Smooth muscle cell (in vitro differentiated cells): ENCODE results near the gene CENPP. TPM values are rescaled to one million over a fixed set of nuclear protein-coding genes. Genes with fewer than 3 reads are reported as not detected.

ENCODE experiments used
- DNase-seq: peaks from one replicate; lab custom pipeline; 2025; ENCODE audit not compliant: unreplicated experiment; lab: John Stamatoyannopoulos, UW
- H2AFZ ChIP-seq: fragments of 200-600 bp; sonication (generic); 2 replicates; pipeline ENCODE4 v1.6.0; 2016; ENCODE audit warnings: antibody characterized with exemption, low read depth, mild to moderate bottlenecking
- H3F3A ChIP-seq: fragments of 200-600 bp; sonication (generic); 2 replicates; pipeline ENCODE4 v1.6.0; 2017; ENCODE audit warnings: antibody characterized with exemption, low read depth
- H3K27ac ChIP-seq: fragments of 200-600 bp; sonication (generic); 2 replicates; pipeline ENCODE4 v1.5.1; 2016; ENCODE audit warnings: low read depth, mild to moderate bottlenecking
- H3K27me3 ChIP-seq: fragments of 200-600 bp; sonication (generic); 2 replicates; pipeline ENCODE4 v1.6.1; 2016; ENCODE audit warnings: low read depth, mild to moderate bottlenecking
- H3K36me3 ChIP-seq: fragments of 200-600 bp; sonication (generic); 2 replicates; pipeline ENCODE4 v1.5.1; 2016; ENCODE audit warnings: low read depth
- H3K4me1 ChIP-seq: fragments of 200-600 bp; sonication (generic); 2 replicates; pipeline ENCODE4 v1.5.1; 2016; ENCODE audit warnings: low read depth
- H3K4me2 ChIP-seq: fragments of 200-600 bp; sonication (generic); 2 replicates; pipeline ENCODE4 v1.6.0; 2016; ENCODE audit warnings: mild to moderate bottlenecking
- H3K4me3 ChIP-seq: fragments of 200-600 bp; sonication (generic); 2 replicates; pipeline ENCODE4 v1.5.1; 2016; ENCODE audit warnings: mild to moderate bottlenecking
- H3K79me2 ChIP-seq: fragments of 200-600 bp; sonication (generic); 2 replicates; pipeline ENCODE4 v1.6.0; 2016; ENCODE audit warnings: low read depth, mild to moderate bottlenecking
- H3K9ac ChIP-seq: fragments of 200-600 bp; sonication (generic); 2 replicates; pipeline ENCODE4 v1.6.0; 2016; ENCODE audit warnings: low read depth
- H3K9me3 ChIP-seq: fragments of 200-600 bp; sonication (generic); replicated peaks from 2 replicates; pipeline ENCODE4 v1.5.1; 2016; ENCODE audit warnings: low read depth
- H4K20me1 ChIP-seq: fragments of 200-600 bp; sonication (generic); 2 replicates; pipeline ENCODE4 v1.6.0; 2016; ENCODE audit warnings: low read depth
- WGBS: methylation state at CpG from one replicate; pipeline ENCODE4 v1.1.7; 2016; ENCODE audit warnings: low lambda C conversion rate; 5-methylcytosine and 5-hydroxymethylcytosine counted together
- polyA plus RNA-seq: library from polyadenylated mRNA; unstranded; fragments of >200 nt; fragmentation: Nextera tagmentation; extraction: Ambion mirVana; gene quantifications from 2 replicates; pipeline ENCODE4 v1.2.1, GENCODE V29; 2016
- total RNA-seq: library from RNA; depleted of rRNA; stranded (reverse); fragments of >200 nt; gene quantifications from 2 replicates; pipeline ENCODE4 v1.2.3, GENCODE V29; 2014
- TF ChIP-seq, protein P1 (sequence below): fragments of 200-600 bp; sonication (generic); IDR thresholded peaks from 2 replicates; pipeline ENCODE4 v1.5.1; 2017; ENCODE audit warnings: borderline replicate concordance, mild to moderate bottlenecking, antibody characterized with exemption; ENCODE audit not compliant: insufficient read depth, poor library complexity, severe bottlenecking

Gene CENPP
- total and polyA plus RNA-seq, 2 experiments from 2014 or later: 4.2 to 17.5 TPM

DNA sequence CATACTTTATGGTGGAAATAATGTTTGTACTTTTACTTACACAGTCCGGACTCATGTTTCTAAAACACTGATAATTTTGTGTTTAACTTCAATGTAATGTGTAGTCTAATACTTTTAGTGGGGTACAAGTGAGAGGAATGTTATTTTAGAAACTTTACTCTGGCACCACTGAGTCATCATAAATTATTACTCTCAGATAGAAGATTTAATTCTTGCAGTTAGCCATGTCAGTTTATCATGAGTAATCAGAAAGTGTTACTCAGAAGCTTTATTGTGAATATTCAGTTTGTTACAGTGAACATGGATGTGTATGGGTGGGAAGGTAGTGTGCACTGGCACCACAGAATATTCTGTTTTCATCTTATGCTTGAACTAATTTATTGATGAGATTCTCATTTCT lies 58.6 kb downstream of the CENPP start:
- no peaks in the 10 kb centered on the region for H3F3A ChIP-seq
- DNase-seq: no peak
- no peak overlapping the region for H3K4me3 ChIP-seq
- TF ChIP-seq, protein P1, sequence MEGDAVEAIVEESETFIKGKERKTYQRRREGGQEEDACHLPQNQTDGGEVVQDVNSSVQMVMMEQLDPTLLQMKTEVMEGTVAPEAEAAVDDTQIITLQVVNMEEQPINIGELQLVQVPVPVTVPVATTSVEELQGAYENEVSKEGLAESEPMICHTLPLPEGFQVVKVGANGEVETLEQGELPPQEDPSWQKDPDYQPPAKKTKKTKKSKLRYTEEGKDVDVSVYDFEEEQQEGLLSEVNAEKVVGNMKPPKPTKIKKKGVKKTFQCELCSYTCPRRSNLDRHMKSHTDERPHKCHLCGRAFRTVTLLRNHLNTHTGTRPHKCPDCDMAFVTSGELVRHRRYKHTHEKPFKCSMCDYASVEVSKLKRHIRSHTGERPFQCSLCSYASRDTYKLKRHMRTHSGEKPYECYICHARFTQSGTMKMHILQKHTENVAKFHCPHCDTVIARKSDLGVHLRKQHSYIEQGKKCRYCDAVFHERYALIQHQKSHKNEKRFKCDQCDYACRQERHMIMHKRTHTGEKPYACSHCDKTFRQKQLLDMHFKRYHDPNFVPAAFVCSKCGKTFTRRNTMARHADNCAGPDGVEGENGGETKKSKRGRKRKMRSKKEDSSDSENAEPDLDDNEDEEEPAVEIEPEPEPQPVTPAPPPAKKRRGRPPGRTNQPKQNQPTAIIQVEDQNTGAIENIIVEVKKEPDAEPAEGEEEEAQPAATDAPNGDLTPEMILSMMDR: no peak
- no peaks in the 10 kb centered on the region for H3K27me3 ChIP-seq
- H2AFZ ChIP-seq: peak overlapping the region; percentile 9
- peak overlapping the region; percentile 23 for H3K4me2 ChIP-seq
- H3K9me3 ChIP-seq: no peaks in the 10 kb centered on the region
- peak overlapping the region; percentile 36 for H3K27ac ChIP-seq
- 76% methylated on average over 1 of the region's 1 CpG for WGBS
- no peaks in the 10 kb centered on the region for H3K79me2 ChIP-seq
- H3K9ac ChIP-seq: no peak overlapping the region
- no peaks in the 10 kb centered on the region for H4K20me1 ChIP-seq
- H3K4me1 ChIP-seq: peaks cover 5% of the 10 kb centered on the region
- H3K36me3 ChIP-seq: no peaks in the 10 kb centered on the region

DNA sequence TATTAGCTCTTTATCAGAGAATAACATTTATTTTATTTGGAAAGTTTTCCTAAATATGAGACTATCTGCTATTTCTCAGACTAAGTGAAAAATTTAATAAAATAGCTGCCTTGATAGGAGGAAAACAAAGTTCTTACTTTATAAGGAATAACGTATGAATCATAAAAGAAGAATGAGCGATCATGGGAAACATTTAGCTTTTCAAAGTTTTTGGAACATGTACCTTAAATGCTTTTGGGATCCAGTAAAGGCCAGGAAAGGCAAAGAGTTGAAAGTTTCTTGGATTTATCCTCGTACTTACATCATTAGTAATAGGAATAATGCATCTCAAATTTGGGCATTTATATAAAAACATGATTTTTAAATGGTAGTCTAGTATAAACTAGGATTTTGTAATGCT lies 59.2 kb downstream of the CENPP start:
- no peaks in the 10 kb centered on the region for H3K9me3 ChIP-seq
- H3K79me2 ChIP-seq: no peaks in the 10 kb centered on the region
- TF ChIP-seq, protein P1: no peak
- no peaks in the 10 kb centered on the region for H3K36me3 ChIP-seq
- no peaks in the 10 kb centered on the region for H3F3A ChIP-seq
- no peaks in the 10 kb centered on the region for H4K20me1 ChIP-seq
- peak overlapping the region; percentile 36 for H3K27ac ChIP-seq
- DNase-seq: no peak
- WGBS: 82% methylated on average over 3 of the region's 3 CpGs
- H3K4me3 ChIP-seq: no peak overlapping the region
- H3K27me3 ChIP-seq: no peaks in the 10 kb centered on the region
- no peaks in the 10 kb centered on the region for H3K4me1 ChIP-seq
- no peak overlapping the region for H2AFZ ChIP-seq
- H3K9ac ChIP-seq: no peak overlapping the region
- H3K4me2 ChIP-seq: peak overlapping the region; percentile 23

DNA sequence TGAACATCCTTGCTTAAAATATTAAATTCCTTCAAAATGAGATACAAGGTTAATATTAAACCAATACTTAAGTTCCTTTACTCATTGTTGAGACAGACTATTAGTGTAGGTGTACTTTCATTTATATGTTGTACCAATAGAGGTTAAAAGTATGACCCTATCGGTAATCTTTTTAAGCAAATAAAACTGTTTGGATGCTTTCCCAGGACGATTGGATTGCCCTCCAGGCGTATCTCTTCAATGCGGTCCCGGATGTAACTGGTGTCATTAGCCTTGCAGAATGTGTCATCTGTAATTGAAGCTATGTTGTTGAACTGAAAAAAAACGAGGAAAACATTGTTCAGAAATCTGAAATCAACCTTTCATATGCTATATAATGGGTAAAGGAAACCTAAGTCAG lies 59.7 kb downstream of the CENPP start:
- no peaks in the 10 kb centered on the region for H3K36me3 ChIP-seq
- H3F3A ChIP-seq: no peaks in the 10 kb centered on the region
- H3K27ac ChIP-seq: peak overlapping the region; percentile 29
- H3K27me3 ChIP-seq: no peaks in the 10 kb centered on the region
- H3K4me3 ChIP-seq: no peak overlapping the region
- 74% methylated on average over 6 of the region's 6 CpGs for WGBS
- H3K4me1 ChIP-seq: no peaks in the 10 kb centered on the region
- no peak overlapping the region for H3K9ac ChIP-seq
- TF ChIP-seq, protein P1: no peak
- H3K4me2 ChIP-seq: no peak overlapping the region
- H3K9me3 ChIP-seq: no peaks in the 10 kb centered on the region
- no peaks in the 10 kb centered on the region for H4K20me1 ChIP-seq
- DNase-seq: no peak
- no peaks in the 10 kb centered on the region for H3K79me2 ChIP-seq
- H2AFZ ChIP-seq: no peak overlapping the region

DNA sequence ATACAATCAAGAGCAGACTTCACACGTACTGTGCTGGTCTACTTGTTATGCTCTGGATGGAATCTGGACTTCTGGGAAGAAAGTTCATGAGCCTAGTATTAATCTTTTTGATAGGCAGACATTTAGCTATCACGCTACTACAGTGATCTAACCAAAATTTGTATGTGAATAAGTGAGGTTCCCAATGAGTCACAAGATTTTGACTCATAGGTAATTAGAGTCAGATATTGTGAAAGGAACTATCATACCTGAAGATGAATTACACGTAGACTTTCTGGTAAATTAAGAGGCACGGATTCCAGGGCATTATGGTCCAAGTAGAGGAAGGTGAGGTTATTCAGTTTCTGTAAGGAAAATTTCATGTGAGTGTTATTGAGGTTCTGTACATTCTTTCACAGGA lies 60.2 kb downstream of the CENPP start:
- no peaks in the 10 kb centered on the region for H3K36me3 ChIP-seq
- H2AFZ ChIP-seq: no peak overlapping the region
- no peak overlapping the region for H3K4me3 ChIP-seq
- H3F3A ChIP-seq: no peaks in the 10 kb centered on the region
- TF ChIP-seq, protein P1: no peak
- no peaks in the 10 kb centered on the region for H3K9me3 ChIP-seq
- H3K27ac ChIP-seq: peak overlapping the region; percentile 29
- no peaks in the 10 kb centered on the region for H4K20me1 ChIP-seq
- H3K4me2 ChIP-seq: no peak overlapping the region
- no peaks in the 10 kb centered on the region for H3K79me2 ChIP-seq
- DNase-seq: no peak
- WGBS: 82% methylated on average over 4 of the region's 4 CpGs
- no peak overlapping the region for H3K9ac ChIP-seq
- no peaks in the 10 kb centered on the region for H3K27me3 ChIP-seq
- H3K4me1 ChIP-seq: no peaks in the 10 kb centered on the region
